IMR-90 (cell line): ENCODE measurements around the gene KDM3B. TPM values are rescaled to one million over a fixed set of nuclear protein-coding genes. Genes with fewer than 3 reads are reported as not detected.

Experiments
- ATAC-seq: fragments of 200-7000 bp; cut with Tn5 transposase; 2 replicates; pipeline ENCODE4 v1.9.1; 2020; ENCODE audit warnings: low read depth, mild to moderate bottlenecking, moderate library complexity
- BruUV-seq: library from RNA; stranded (reverse); fragments of 400-500 nt; replicated peaks from 2 replicates; lab custom pipeline; 2021; lab: Mats Ljungman, UMichigan
- CTCF ChIA-PET: fragments of 300-600 bp; formaldehyde crosslinking; extraction: SDS; loops from one replicate; lab custom pipeline; 2021; ENCODE audit warnings: antibody characterized with exemption; lab: Yijun Ruan, JAX
- POLR2A ChIA-PET: fragments of 300-600 bp; sonication (Branson Sonifier 250); formaldehyde crosslinking; loops from one replicate; lab custom pipeline; 2022; ENCODE audit warnings: antibody characterized with exemption; ENCODE audit not compliant: unreplicated experiment; lab: Charles Lee
- DNase-seq: peaks from one replicate; pipeline ENCODE4 v3.0.0; 2013
- H2AFZ ChIP-seq: replicated peaks from 2 replicates; pipeline ENCODE3; 2013; ENCODE audit warnings: low read length, mild to moderate bottlenecking; ENCODE audit not compliant: poor library complexity
- H2AK5ac ChIP-seq: 2 replicates; pipeline ENCODE4 v1.6.1; 2013; ENCODE audit warnings: low read depth, low read length, inconsistent platforms
- H2AK9ac ChIP-seq: replicated peaks from 2 replicates; pipeline ENCODE3; 2013; ENCODE audit warnings: mild to moderate bottlenecking, low read depth, low read length, moderate library complexity; ENCODE audit not compliant: poor library complexity
- H2BK120ac ChIP-seq: 2 replicates; pipeline ENCODE4 v1.6.1; 2013; ENCODE audit warnings: low read depth, low read length, inconsistent platforms
- H2BK15ac ChIP-seq: 3 replicates; pipeline ENCODE4 v1.6.1; 2013; ENCODE audit warnings: low read depth, low read length, inconsistent platforms
- H2BK20ac ChIP-seq: 2 replicates; pipeline ENCODE4 v1.6.1; 2013; ENCODE audit warnings: low read depth, mild to moderate bottlenecking, inconsistent platforms, low read length, moderate library complexity
- H2BK5ac ChIP-seq: 2 replicates; pipeline ENCODE4 v1.6.1; 2013; ENCODE audit warnings: mild to moderate bottlenecking, low read depth, low read length, inconsistent platforms; ENCODE audit not compliant: poor library complexity, severe bottlenecking
- H3K14ac ChIP-seq: replicated peaks from 2 replicates; pipeline ENCODE4 v1.6.1; 2013; ENCODE audit warnings: low read depth, low read length, inconsistent platforms
- H3K18ac ChIP-seq: 2 replicates; pipeline ENCODE4 v1.6.1; 2013; ENCODE audit warnings: low read depth, low read length, control low read depth
- H3K23ac ChIP-seq: 2 replicates; pipeline ENCODE4 v1.6.1; 2013; ENCODE audit warnings: low read depth, low read length, inconsistent platforms
- H3K27ac ChIP-seq: 2 replicates; pipeline ENCODE4 v1.5.1; 2013; ENCODE audit warnings: mild to moderate bottlenecking, control low read depth, low read length; ENCODE audit not compliant: insufficient read depth
- H3K27me3 ChIP-seq: 2 replicates; pipeline ENCODE4 v1.6.1; 2013; ENCODE audit warnings: low read length; ENCODE audit not compliant: control insufficient read depth, insufficient read depth
- H3K36me3 ChIP-seq: 2 replicates; pipeline ENCODE4 v1.6.1; 2013; ENCODE audit warnings: low read length, mixed read lengths; ENCODE audit not compliant: control insufficient read depth, insufficient read depth
- H3K4ac ChIP-seq: 2 replicates; pipeline ENCODE4 v1.6.1; 2013; ENCODE audit warnings: low read depth, low read length, inconsistent platforms
- H3K4me1 ChIP-seq: 2 replicates; pipeline ENCODE4 v1.6.1; 2013; ENCODE audit warnings: low read length, mixed read lengths; ENCODE audit not compliant: control insufficient read depth, insufficient read depth
- H3K4me2 ChIP-seq: 2 replicates; pipeline ENCODE4 v1.6.1; 2013; ENCODE audit warnings: low read depth, mild to moderate bottlenecking, control low read depth, low read length, moderate library complexity
- H3K4me3 ChIP-seq: 2 replicates; pipeline ENCODE4 v1.5.1; 2013; ENCODE audit warnings: low read depth, mild to moderate bottlenecking, control low read depth, low read length, moderate library complexity; ENCODE audit not compliant: insufficient read depth
- H3K56ac ChIP-seq: 2 replicates; pipeline ENCODE4 v1.6.1; 2013; ENCODE audit warnings: low read length, inconsistent platforms; ENCODE audit not compliant: insufficient read depth; ENCODE audit errors: extremely low read depth
- H3K79me1 ChIP-seq, 2 experiments: 2 replicates each; pipeline ENCODE4 v1.6.1; 2013; ENCODE audit warnings: low read length in 2 of 2, inconsistent platforms in 1 of 2, low read depth in 1 of 2
- H3K9ac ChIP-seq: 2 replicates; pipeline ENCODE4 v1.6.1; 2013; ENCODE audit warnings: low read depth, low read length, control low read depth
- H3K9me1 ChIP-seq: 2 replicates; pipeline ENCODE4 v1.6.1; 2013; ENCODE audit warnings: low read length, inconsistent platforms; ENCODE audit not compliant: insufficient read depth
- H3K9me3 ChIP-seq: 2 replicates; pipeline ENCODE4 v1.6.1; 2013; ENCODE audit warnings: low read length; ENCODE audit not compliant: control insufficient read depth, insufficient read depth
- H4K20me1 ChIP-seq: 2 replicates; pipeline ENCODE4 v1.6.1; 2013; ENCODE audit warnings: low read length, inconsistent platforms; ENCODE audit not compliant: insufficient read depth
- H4K5ac ChIP-seq: 2 replicates; pipeline ENCODE4 v1.6.1; 2013; ENCODE audit warnings: mild to moderate bottlenecking, low read depth, low read length, control low read depth
- H4K8ac ChIP-seq, 2 experiments: 2 replicates each; pipeline ENCODE4 v1.6.1; 2013; ENCODE audit warnings: low read depth in 2 of 2, low read length in 2 of 2, control low read depth in 1 of 2, inconsistent platforms in 1 of 2
- H4K91ac ChIP-seq: 2 replicates; pipeline ENCODE4 v1.6.1; 2013; ENCODE audit warnings: low read depth, low read length, inconsistent platforms; ENCODE audit not compliant: insufficient read depth
- BHLHE40 ChIP-seq: fragments of 150-350 bp; IDR thresholded peaks from 2 replicates; pipeline ENCODE4 v1.6.1; 2016; ENCODE audit warnings: mild to moderate bottlenecking, low read depth, low read length
- CEBPB ChIP-seq: IDR thresholded peaks from 2 replicates; pipeline ENCODE4 v1.6.1; 2012; ENCODE audit warnings: low read depth, low read length, improper control_type of control experiment
- CHD1 ChIP-seq: IDR thresholded peaks from 2 replicates; pipeline ENCODE4 v1.6.1; 2012; ENCODE audit warnings: low read depth, low read length, improper control_type of control experiment
- CTCF ChIP-seq: conservative IDR thresholded peaks from 2 replicates; pipeline ENCODE4 v1.5.1; 2012; ENCODE audit warnings: mild to moderate bottlenecking, low read depth, low read length, improper control_type of control experiment
- ELK1 ChIP-seq: fragments of 150-350 bp; IDR thresholded peaks from 2 replicates; pipeline ENCODE4 v1.6.1; 2016; ENCODE audit warnings: low read depth, mild to moderate bottlenecking, low read length, moderate library complexity, borderline replicate concordance
- FOS ChIP-seq: fragments of 150-350 bp; IDR thresholded peaks from 2 replicates; pipeline ENCODE4 v1.6.1; 2016; ENCODE audit warnings: low read depth, low read length
- MAFK ChIP-seq: IDR thresholded peaks from 2 replicates; pipeline ENCODE4 v1.6.1; 2012; ENCODE audit warnings: low read depth, low read length, improper control_type of control experiment
- MAZ ChIP-seq: IDR thresholded peaks from 2 replicates; pipeline ENCODE4 v1.6.1; 2012; ENCODE audit warnings: low read depth, mild to moderate bottlenecking, low read length, improper control_type of control experiment, moderate library complexity, borderline replicate concordance
- MXI1 ChIP-seq: IDR thresholded peaks from 2 replicates; pipeline ENCODE4 v1.6.1; 2012; ENCODE audit warnings: low read depth, mild to moderate bottlenecking, low read length, moderate library complexity, borderline replicate concordance
- NFE2L2 ChIP-seq: fragments of 150-350 bp; IDR thresholded peaks from 2 replicates; pipeline ENCODE4 v1.6.1; 2016; ENCODE audit warnings: low read depth, mild to moderate bottlenecking, low read length
- POLR2A ChIP-seq: IDR thresholded peaks from 2 replicates; pipeline ENCODE4 v1.6.1; 2012; ENCODE audit warnings: mild to moderate bottlenecking, low read depth, low read length
- RAD21 ChIP-seq: IDR thresholded peaks from 2 replicates; pipeline ENCODE4 v1.6.1; 2012; ENCODE audit warnings: low read length, improper control_type of control experiment
- RCOR1 ChIP-seq: IDR thresholded peaks from 2 replicates; pipeline ENCODE4 v1.6.1; 2012; ENCODE audit warnings: mild to moderate bottlenecking, low read length, improper control_type of control experiment; ENCODE audit not compliant: insufficient replicate concordance
- RFX5 ChIP-seq: IDR thresholded peaks from 2 replicates; pipeline ENCODE4 v1.8.0; 2012; ENCODE audit warnings: low read depth, mild to moderate bottlenecking, low read length, moderate library complexity
- SMC3 ChIP-seq: fragments of 150-350 bp; IDR thresholded peaks from 2 replicates; pipeline ENCODE4 v1.6.1; 2016; ENCODE audit warnings: low read depth, mild to moderate bottlenecking, antibody characterized with exemption, low read length, moderate library complexity
- USF2 ChIP-seq: fragments of 150-350 bp; IDR thresholded peaks from 2 replicates; pipeline ENCODE4 v1.6.1; 2017; ENCODE audit warnings: mild to moderate bottlenecking, antibody characterized with exemption, low read length, low read depth
- WGBS, 2 experiments: methylation state at CpG; one replicate each; pipeline versions ENCODE4 v1.1.5 to v1.1.7; 2013; ENCODE audit warnings: missing lambda C conversion rate in 2 of 2; ENCODE audit not compliant: insufficient read length in 1 of 2; ENCODE audit errors: extremely low coverage in 2 of 2; 5-methylcytosine and 5-hydroxymethylcytosine counted together
- dilution Hi-C: fragments of 300-500 bp; cut with HindIII; formaldehyde crosslinking; loops from one replicate; pipeline ENCODE4 v1.14.3; 2018; ENCODE audit warnings: low sequenced_read_pairs; ENCODE audit not compliant: unreplicated experiment
- in situ Hi-C: fragments of 300-500 bp; cut with MboI; formaldehyde crosslinking; loops from 3 replicates; pipeline ENCODE4 v1.14.3; 2019; ENCODE audit warnings: low sequenced_read_pairs, inconsistent platforms, mixed read lengths
- intact Hi-C: fragments of 100-400 bp; cut with micrococcal nuclease; formaldehyde crosslinking; loops from 2 replicates; pipeline ENCODE4 v1.10.0; 2022
- polyA plus RNA-seq, 3 experiments: library from polyadenylated mRNA; depleted of rRNA; stranded (reverse); fragments of >200 nt; gene quantifications; 2 replicates each; pipeline ENCODE4 v1.2.3, GENCODE V29; 2012; ENCODE audit warnings: low replicate concordance in 1 of 3
- total RNA-seq: library from RNA; depleted of rRNA; stranded (reverse); fragments of >200 nt; gene quantifications from 2 replicates; pipeline ENCODE4 v1.2.3, GENCODE V29; 2012

The KDM3B gene
- total and polyA plus RNA-seq, 2 of the 4 experiments (the other 2 are of a cell fraction): 19.4 to 35.8 TPM

- peaks cover 3 to 4% of the 10 kb centered on the region in 2 experiments; a peak in 2 of 4 replicates for H3K79me1 ChIP-seq
- H3K4me2 ChIP-seq: no peak overlapping the region
- H3K4me3 ChIP-seq: no peak overlapping the region
- H2BK5ac ChIP-seq: no peak overlapping the region
- no peak overlapping the region for H3K4ac ChIP-seq
- H3K14ac ChIP-seq: no peak overlapping the region
- H3K9ac ChIP-seq: no peak overlapping the region
- intact Hi-C loops: no loop called here
- ATAC-seq (no peak), DNase-seq (no peak)
- H2AK9ac ChIP-seq: no peak overlapping the region
- 77% methylated on average over 6 of the region's 9 CpGs; no CpG with 5 or more reads in 1 of the 2 experiments for WGBS, 2 experiments
- ChIA-PET POLR2A (no interaction called here), CTCF (no interaction called here)
- H3K4me1 ChIP-seq: peaks cover 2% of the 10 kb centered on the region; the same call in 1 of the 2 replicates
- no peaks in the 10 kb centered on the region for H3K36me3 ChIP-seq
- no TSS peak for BruUV-seq
- no peak overlapping the region for H2BK20ac ChIP-seq
- no peak overlapping the region for H3K56ac ChIP-seq
- peaks cover 13% of the 10 kb centered on the region for H3K27me3 ChIP-seq
- H4K91ac ChIP-seq: no peak overlapping the region
- H3K18ac ChIP-seq: no peak overlapping the region
- H3K9me1 ChIP-seq: peaks cover 3% of the 10 kb centered on the region; the same call in 1 of the 2 replicates
- H3K23ac ChIP-seq: no peak overlapping the region
- no peak overlapping the region for H2BK120ac ChIP-seq
- H4K8ac ChIP-seq: no peak overlapping the region
- no peak overlapping the region for H2BK15ac ChIP-seq
- dilution Hi-C loops: no loop called here
- H4K20me1 ChIP-seq: no peaks in the 10 kb centered on the region
- TF ChIP-seq SMC3 (no peak), POLR2A (no peak), CTCF (no peak), MAFK (no peak), RCOR1 (no peak), USF2 (no peak), RAD21 (no peak), ELK1 (no peak), FOS (no peak), CEBPB (no peak), MXI1 (no peak), NFE2L2 (no peak), RFX5 (no peak), CHD1 (no peak), MAZ (no peak), BHLHE40 (no peak)
- no peaks in the 10 kb centered on the region for H3K9me3 ChIP-seq
- H2AFZ ChIP-seq: no peak overlapping the region
- H2AK5ac ChIP-seq: 0 out of 2 replicates have a peak overlapping the region, but pooled peaks have one; percentile 3
- no peak overlapping the region for H4K5ac ChIP-seq
- H3K27ac ChIP-seq: no peak overlapping the region
- in situ Hi-C loops: no loop called here
Observed at GRCh38 chr5:138458856-138459255, 106.4 kb downstream of the KDM3B start.
